Gastroesophageal sphincter (tissue), 3 donors: ENCODE measurements around the gene API5.

Experiments used
- CTCF ChIP-seq, 4 experiments: fragments of 200-600 bp in 2 of 4; fragments of 450-650 bp in 2 of 4; sonication (generic) in 1 of 4; IDR thresholded peaks; one replicate each; pipeline ENCODE4 v1.5.1; 2017 to 2019; ENCODE audit warnings: antibody characterized with exemption in 4 of 4, mild to moderate bottlenecking in 2 of 4, moderate library complexity in 2 of 4
- EP300 ChIP-seq: sonication (generic); formaldehyde crosslinking; IDR thresholded peaks from one replicate; pipeline ENCODE4 v1.6.1; 2017; ENCODE audit warnings: antibody characterized with exemption, mild to moderate bottlenecking
- POLR2A ChIP-seq, 2 donors: fragments of 450-650 bp; IDR thresholded peaks; one replicate each; pipeline ENCODE4 v1.6.1; 2017; ENCODE audit warnings: antibody characterized with exemption in 2 of 2, mild to moderate bottlenecking in 2 of 2, moderate library complexity in 1 of 2

GRCh38 chr11:43327987-43328386, 16.2 kb downstream of the API5 start:
- no peak for TF ChIP-seq CTCF (IDR thresholded peaks at IDR 0.05)
- TF ChIP-seq EP300, result no peak
- TF ChIP-seq POLR2A (IDR thresholded peaks at IDR 0.05), result no peak
